Stimulated activated CD4-positive, alpha-beta T cell treated with anti-CD3 and anti-CD28 coated beads, TNF-alpha, amount 100 ng/mL, for 48 hours (primary cell): ENCODE data around the gene MTSS2.

Experiments used
- DNase-seq, 3 donors: peaks; one replicate each; pipeline ENCODE4 v3.0.0-alpha.2; 2020; ENCODE audit warnings: low read depth in 3 of 3

MTSS2 gene

GRCh38 chr16:70714581-70715054 is 28.8 kb upstream of the MTSS2 start:
- DNase-seq, result no peak

DNA sequence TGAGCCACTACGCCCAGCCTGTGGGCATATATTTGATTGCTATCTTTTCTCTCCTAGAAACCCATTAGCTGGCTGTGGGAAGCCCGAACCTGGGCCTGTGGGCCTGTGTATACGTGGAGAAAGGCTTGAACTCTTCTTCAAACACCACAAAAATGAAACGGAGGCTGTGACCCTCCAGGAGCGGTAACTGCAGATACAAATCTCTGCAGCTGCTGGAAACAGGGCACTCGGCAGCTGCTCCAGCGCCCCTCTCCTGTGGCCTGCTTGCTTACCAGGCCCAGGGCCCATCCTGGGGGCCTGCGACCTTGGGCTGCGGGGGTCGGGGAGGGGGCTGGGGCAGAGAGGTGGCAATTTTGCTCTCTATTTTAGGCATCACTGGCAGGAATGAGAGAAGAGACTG is 28.0 kb upstream of the MTSS2 start:
- DNase-seq, result no peak

DNA sequence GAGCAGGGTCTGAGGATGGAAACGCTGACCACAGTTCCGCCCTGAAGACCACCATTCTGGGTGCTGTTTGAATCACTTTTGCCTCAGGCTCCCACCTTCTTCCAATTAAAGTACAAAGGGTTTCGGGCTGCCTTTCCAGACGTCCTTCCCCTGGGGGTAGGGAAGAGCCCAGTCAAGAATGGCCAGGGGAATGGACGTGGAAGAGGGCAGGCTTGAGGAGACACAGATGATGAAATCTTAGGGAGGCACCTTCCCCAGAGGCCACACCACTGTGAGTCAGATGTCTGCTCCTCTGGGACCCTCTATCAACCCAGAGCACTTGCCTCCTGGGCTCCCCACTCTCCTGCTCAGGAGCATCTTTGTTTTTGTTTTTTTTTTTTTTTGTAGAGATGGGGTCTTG is 27.5 kb upstream of the MTSS2 start:
- no peak for DNase-seq

- DNase-seq, result no peak
Observed at GRCh38 chr16:70712942-70713341, 27.1 kb upstream of the MTSS2 start.

DNA sequence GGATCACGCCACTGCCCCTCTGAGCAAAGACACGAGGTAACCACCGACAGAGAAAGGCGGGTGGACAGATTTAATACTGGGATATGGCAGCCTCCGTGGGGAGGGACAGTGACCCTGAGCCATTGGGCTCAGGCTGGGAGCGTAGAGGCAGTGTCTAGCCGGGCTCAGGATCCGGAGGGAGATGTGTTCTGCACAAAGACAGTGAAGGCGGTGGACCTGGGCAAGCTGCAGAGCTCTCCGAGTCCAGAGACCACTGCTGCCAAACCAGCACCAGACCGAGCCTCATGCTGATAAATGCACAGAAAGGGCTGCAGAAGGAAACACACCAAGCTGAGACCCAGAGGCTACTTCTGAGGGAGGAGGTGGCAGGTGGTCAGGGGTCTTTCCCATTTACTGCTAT is 26.5 kb upstream of the MTSS2 start:
- DNase-seq, result no peak

GRCh38 chr16:70711211-70712031 is 25.6 kb upstream of the MTSS2 start:
- no peak for DNase-seq

- DNase-seq, result no peak
Observed at GRCh38 chr16:70710422-70711210, 24.8 kb upstream of the MTSS2 start.

DNA sequence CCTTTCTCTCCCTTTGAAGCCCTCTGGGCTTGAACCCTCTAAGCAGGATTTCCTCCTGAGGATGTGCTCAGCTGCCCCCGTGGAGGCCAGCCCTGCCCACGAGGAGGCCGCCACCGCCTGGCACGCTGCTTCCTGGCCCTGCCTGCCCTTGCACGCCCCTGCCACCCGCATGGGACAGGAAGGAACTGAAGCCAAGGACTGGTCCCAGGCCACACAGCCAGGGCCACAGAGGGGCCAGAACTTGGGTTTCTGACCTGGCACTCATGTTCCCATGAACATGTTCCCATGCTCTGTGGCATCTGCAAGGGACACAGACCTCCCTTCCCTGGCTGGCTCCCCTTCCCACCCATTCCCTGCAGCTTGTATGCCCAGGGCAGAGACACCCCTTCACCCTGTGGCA is 24.1 kb upstream of the MTSS2 start:
- no peak for DNase-seq

DNA sequence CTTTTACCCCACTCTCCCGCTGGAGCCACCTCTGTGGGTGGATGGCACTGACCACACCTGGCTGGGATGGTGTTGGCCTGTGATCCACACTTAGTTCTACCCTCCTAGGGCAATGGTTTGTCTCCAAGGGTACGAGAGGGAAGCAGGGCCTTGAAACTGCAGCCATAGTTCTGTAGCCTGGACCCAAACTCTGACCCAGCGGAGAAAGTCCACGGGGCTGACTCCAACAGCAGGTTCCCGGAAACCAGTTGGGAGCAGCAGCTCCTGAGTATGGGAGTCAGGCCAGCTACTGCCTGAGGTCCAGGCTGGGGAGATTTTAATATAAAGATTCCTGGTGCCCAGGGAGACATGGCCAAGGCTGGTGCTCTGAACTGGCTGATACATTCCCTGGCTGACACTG is 23.6 kb upstream of the MTSS2 start:
- DNase-seq, result no peak

GRCh38 chr16:70708366-70709246 is 22.8 kb upstream of the MTSS2 start:
- DNase-seq, result no peak

DNA sequence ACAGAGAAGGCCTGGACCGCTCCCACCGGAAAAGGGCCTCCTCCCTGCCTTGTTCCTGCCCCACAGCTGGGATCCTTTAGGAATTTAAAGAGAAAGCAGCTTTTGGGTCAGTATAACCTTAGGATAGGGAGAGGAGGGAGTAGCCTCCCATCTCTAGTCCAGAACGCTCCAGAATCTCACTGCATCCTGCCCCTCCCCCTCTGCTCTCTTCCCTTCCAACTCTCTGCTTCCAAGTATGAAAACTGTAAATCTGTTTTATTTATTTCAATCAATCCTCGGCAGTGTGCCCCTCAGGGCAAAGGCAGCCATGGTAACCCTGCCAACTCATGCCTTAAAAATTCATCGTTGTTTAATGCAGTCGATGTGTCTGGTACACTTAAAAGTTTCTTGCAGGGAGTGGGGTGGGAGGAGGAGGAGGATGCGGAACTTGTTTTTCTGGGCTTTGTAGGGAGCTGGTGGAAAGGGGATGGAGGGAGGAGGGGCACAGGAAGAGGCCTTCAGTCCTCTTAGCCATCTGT is 21.2 kb upstream of the MTSS2 start:
- no peak for DNase-seq

DNA sequence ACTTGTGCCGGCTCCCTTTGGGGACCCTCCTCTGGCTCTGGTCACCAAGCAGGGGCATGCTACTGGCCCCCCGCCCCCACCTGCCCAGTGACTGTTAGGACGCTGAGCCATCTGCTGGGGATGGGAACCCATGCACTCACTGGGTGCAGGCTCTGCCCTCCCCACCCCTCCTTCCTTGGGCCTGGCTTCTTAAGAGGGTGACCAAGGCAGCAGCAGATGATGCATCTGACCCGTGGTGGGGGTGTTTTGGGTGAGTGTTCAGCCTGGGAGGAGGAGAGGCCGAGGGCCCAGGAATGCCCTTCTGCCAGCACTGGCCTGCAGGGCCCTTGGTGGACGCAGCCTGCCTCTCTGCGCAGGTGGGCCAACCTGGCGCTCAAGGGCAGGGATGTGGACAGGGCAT is 19.2 kb upstream of the MTSS2 start:
- DNase-seq, result no peak

DNA sequence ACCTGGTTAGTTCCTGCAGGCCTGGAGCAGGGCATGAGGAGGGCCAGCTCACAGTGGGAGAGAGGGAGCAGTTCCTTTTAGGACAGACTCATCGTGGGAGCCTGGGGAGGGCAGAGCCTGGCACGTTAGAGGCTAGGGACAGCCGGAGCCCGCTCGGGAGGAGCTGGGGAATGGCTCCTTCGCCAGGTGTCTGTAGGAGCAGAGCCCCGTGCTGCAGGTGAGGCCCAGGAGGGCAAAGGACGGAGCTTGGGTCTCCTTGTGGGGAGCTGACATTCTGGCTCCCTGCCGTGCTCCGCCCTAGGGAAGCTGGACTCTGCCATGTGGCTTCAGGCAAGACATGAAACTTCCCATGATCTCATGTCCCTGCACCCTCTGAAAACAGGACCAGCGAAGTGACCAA is 18.7 kb upstream of the MTSS2 start:
- no peak for DNase-seq

- no peak for DNase-seq
Observed at GRCh38 chr16:70703835-70704381, 18.1 kb upstream of the MTSS2 start.

DNA sequence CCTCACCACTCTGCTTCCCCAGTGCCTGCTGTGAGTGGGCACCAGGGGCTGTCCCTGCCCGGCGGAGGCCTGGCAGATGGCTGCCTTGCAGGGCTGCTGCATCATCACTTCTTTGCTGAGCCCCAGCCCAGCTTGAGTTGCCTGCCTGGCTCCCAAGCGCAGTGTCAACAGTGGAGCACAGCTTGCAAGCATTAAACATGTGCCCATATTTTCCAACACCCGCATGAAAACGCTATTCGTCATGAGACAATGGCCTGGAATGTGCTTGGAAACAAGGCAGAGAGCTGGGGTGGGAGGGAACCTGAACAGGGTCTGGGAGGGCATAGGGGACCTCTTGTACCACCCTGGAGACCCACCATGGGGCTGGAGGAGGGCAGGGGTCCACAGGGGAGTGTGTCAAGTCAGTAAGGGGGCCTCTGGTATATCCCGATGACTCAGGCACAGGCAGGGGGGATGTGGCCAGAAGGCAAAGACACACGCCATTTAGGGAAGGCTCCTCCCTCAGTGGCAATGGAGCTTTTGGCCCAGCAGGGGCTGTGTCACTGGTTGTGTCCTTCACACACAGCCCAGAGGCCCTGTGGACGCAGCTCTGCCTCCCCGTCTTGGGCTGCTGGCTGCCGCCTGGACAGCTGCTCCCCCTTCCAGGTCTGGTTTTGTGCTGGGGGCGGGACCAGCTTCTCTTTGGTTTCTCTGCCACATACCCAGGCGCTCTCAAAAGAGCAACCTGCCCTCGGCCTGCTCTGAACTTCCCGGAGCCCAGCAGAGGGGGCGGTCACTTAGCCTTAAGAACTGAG is 17.4 kb upstream of the MTSS2 start:
- DNase-seq, result no peak

GRCh38 chr16:70702624-70703023 is 16.8 kb upstream of the MTSS2 start:
- DNase-seq, result no peak

GRCh38 chr16:70701998-70702397 is 16.1 kb upstream of the MTSS2 start:
- no peak for DNase-seq

- no peak for DNase-seq
Observed at GRCh38 chr16:70701596-70701995, 15.7 kb upstream of the MTSS2 start.

- DNase-seq, result no peak
Observed at GRCh38 chr16:70701036-70701435, 15.2 kb upstream of the MTSS2 start.

GRCh38 chr16:70700101-70701020 is 14.5 kb upstream of the MTSS2 start:
- DNase-seq, result no peak
